ES-I3 (cell line): ENCODE data around the gene S1PR1.
"Not testable (repeated sequence)": the region's sequence is repeated elsewhere in the genome, so short reads cannot be mapped to it uniquely, and the experiment has no call there.

Source experiments
- H3K36me3 ChIP-seq: 2 replicates; pipeline ENCODE4 v1.6.1; 2013; ENCODE audit warnings: mild to moderate bottlenecking, low read length, control low read depth, moderate library complexity; ENCODE audit not compliant: insufficient read depth
- H3K4me1 ChIP-seq: 2 replicates; pipeline ENCODE4 v1.6.1; 2013; ENCODE audit warnings: mild to moderate bottlenecking, control low read depth, low read length; ENCODE audit not compliant: insufficient read depth
- H3K9ac ChIP-seq: 2 replicates; pipeline ENCODE4 v1.6.1; 2013; ENCODE audit warnings: low read depth, mild to moderate bottlenecking, low read length, moderate library complexity
- H3K9me3 ChIP-seq: 2 replicates; pipeline ENCODE4 v1.6.1; 2013; ENCODE audit warnings: mild to moderate bottlenecking, low read length, moderate library complexity; ENCODE audit not compliant: control insufficient read depth, insufficient read depth

The S1PR1 gene

GRCh38 chr1:101236516-101237228 lies at the start of gene S1PR1:
Gene S1PR1, plus strand, starts transcription at chr1:101237019. Its CDS starts 1,966 bp downstream, at chr1:101238985.
- Histone ChIP-seq H3K36me3 (no peaks in the 10 kb centered on the region), H3K9ac (peak within 1 kb of the TSS; percentile 69), H3K9me3 (no peaks in the 10 kb centered on the region; the same call in 1 of the 2 replicates), H3K4me1 (no peaks in the 10 kb centered on the region)

DNA sequence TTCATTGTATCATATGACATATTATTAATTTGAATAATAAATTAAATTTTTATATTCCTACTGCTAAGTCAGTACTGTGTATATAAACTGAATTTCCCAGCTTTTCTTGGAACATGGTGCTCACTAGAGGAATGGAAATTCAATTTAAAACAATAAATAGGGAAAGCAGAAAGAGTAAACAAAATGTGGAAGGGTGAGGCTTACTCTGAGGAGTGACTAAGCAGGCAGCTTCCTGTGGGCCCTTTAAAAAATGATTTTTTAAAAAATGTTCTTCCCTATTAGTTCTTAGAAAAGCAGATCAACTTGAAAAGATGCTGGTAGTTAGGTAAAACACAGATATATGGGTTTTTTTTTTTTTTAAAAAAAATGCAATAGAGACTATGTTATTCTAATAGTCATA lies 49.5 kb upstream of the S1PR1 start:
- H3K9me3 ChIP-seq, result no peaks in the 10 kb centered on the region
- no peak overlapping the region for H3K9ac ChIP-seq
- no peaks in the 10 kb centered on the region for H3K36me3 ChIP-seq
- no peaks in the 10 kb centered on the region for H3K4me1 ChIP-seq

DNA sequence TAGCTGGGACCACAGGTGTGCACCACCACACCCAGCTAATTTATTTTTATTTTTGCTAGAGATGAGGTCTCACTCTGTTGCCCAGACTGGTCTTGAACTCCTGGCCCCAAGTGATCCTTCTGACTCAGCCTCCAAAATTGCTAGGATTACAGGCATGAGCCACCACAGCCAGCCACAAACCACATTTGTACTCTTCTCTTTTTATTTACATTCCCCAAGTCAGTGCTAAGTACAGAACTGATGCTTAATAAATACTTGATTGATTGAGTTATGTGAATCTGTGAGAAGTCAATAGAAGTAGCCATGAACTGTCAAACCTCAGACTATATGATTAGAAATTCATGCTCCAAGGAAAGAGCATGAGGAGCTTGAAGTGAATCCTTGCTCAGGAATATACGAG lies 48.5 kb upstream of the S1PR1 start:
- no peaks in the 10 kb centered on the region for H3K9me3 ChIP-seq
- no peak overlapping the region for H3K9ac ChIP-seq
- no peaks in the 10 kb centered on the region for H3K36me3 ChIP-seq
- H3K4me1 ChIP-seq, result no peaks in the 10 kb centered on the region

GRCh38 chr1:101188968-101189367 lies 47.9 kb upstream of the S1PR1 start:
- H3K9ac ChIP-seq, H3K4me1 ChIP-seq, H3K9me3 ChIP-seq, H3K36me3 ChIP-seq: not testable (repeated sequence)

GRCh38 chr1:101190441-101190840 lies 46.4 kb upstream of the S1PR1 start:
- Histone ChIP-seq H3K9ac (no peak overlapping the region), H3K9me3 (no peaks in the 10 kb centered on the region), H3K36me3 (no peaks in the 10 kb centered on the region), H3K4me1 (no peaks in the 10 kb centered on the region)

DNA sequence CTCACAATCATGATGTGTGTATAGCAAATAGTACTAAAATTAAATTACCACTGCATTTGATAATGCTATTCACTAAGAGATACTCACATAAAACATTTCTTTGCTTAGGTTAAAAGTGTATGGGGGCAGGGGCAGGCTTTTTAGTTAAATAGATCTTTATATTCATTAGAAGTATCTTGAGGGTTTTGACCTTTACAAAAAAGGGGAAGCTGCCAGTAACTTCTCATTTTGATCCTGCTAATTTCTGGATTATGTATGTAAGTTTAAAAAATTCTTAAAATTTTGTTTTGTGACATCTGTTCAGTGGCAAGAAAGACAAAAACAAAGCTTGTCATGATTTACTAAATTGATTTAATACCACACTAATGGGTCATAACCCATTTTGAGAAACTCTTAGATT lies 45.8 kb upstream of the S1PR1 start:
- H3K9me3 ChIP-seq, result no peaks in the 10 kb centered on the region
- no peaks in the 10 kb centered on the region for H3K36me3 ChIP-seq
- H3K9ac ChIP-seq, result no peak overlapping the region
- no peaks in the 10 kb centered on the region for H3K4me1 ChIP-seq

- Histone ChIP-seq H3K36me3 (no peaks in the 10 kb centered on the region), H3K9me3 (no peaks in the 10 kb centered on the region), H3K4me1 (no peaks in the 10 kb centered on the region), H3K9ac (no peak overlapping the region)
Observed at GRCh38 chr1:101193733-101194169, 43.1 kb upstream of the S1PR1 start.

- Histone ChIP-seq H3K9me3 (no peaks in the 10 kb centered on the region), H3K9ac (no peak overlapping the region), H3K36me3 (no peaks in the 10 kb centered on the region), H3K4me1 (peaks cover under 1% of the 10 kb centered on the region; the same call in 1 of the 2 replicates)
Observed at GRCh38 chr1:101194746-101195145, 42.1 kb upstream of the S1PR1 start.

DNA sequence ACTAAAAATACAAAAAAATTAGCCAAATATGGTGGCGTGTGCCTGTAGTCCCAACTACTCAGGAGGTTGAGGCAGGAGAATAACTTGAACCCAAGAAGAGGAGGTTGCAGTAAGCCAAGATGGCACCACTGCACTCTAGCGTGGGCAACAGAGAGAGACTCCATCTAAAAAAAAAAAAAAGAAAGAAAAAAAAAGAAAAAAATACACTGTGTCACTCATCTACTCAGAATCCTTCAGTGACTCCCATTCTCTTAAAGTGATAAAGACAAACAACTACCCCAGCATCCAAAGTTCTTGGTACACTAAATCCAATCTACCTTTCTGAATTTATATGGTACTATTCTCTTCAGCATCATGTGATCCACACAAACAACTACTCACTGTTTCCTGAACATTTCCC lies 40.2 kb upstream of the S1PR1 start:
- Histone ChIP-seq H3K9me3 (no peaks in the 10 kb centered on the region), H3K4me1 (peaks cover 7% of the 10 kb centered on the region; the same call in 1 of the 2 replicates), H3K36me3 (no peaks in the 10 kb centered on the region), H3K9ac (no peak overlapping the region)

DNA sequence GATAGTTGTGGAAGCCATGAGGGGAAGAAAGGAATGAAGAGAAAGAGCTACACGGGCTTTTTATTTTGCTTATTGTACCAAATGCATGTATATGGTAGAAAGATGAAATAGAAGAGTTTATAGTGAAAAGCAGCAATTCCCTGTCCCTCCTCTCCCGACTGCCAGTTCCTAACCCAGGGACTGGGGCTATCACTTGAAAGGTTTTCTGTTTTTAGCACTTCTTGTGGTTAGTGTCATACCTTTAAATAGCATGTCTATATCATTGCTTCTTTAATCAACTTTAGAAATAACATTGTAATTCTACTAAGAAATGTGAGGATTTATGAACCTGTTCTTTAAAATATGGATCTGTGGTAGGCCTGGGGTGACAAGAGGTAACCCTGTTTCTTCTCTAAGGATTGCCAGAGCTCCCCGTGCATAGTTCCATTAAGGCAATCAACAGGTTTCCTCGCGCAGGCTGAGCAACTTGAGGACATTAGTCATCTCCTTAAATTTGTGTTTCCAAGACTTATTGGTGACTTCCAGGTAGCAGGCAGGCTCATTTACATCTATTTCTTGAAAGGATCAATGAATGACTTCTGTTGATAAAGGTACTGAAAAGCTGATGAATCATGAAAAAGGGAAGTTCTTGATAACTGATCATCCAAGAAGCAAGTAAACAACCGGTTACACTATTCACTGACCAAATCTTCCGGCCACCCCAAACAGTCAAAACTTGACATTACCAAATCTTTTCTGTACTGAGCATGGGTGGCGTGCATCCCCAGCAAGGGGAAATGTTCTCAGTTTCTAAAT lies 37.8 kb upstream of the S1PR1 start:
- peaks cover 7% of the 10 kb centered on the region; the same call in 1 of the 2 replicates for H3K4me1 ChIP-seq
- no peak overlapping the region for H3K9ac ChIP-seq
- H3K36me3 ChIP-seq, result no peaks in the 10 kb centered on the region
- H3K9me3 ChIP-seq, result no peaks in the 10 kb centered on the region

DNA sequence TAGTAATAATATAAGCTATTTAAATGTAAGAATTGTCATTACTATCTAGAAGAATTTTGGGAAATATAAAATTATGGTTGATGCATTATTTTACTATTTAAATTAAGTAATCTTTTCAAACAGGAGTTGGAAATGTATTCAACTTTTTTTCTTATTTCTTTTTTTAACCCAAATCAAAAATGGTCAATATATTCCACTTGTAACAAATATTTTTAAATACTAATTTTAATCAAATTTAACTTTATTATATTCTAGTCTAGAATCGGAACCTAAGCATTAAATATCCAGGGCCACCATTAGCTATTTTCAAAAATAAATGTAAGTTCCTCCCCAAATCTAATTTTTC lies 37.2 kb upstream of the S1PR1 start:
- no peaks in the 10 kb centered on the region for H3K9me3 ChIP-seq
- no peak overlapping the region for H3K9ac ChIP-seq
- no peaks in the 10 kb centered on the region for H3K36me3 ChIP-seq
- H3K4me1 ChIP-seq, result peaks cover 7% of the 10 kb centered on the region; the same call in 1 of the 2 replicates

GRCh38 chr1:101200513-101200912 lies 36.3 kb upstream of the S1PR1 start:
- no peaks in the 10 kb centered on the region for H3K36me3 ChIP-seq
- H3K9me3 ChIP-seq, result no peaks in the 10 kb centered on the region
- H3K4me1 ChIP-seq, result peaks cover 7% of the 10 kb centered on the region; the same call in 1 of the 2 replicates
- H3K9ac ChIP-seq, result no peak overlapping the region

- Histone ChIP-seq H3K36me3 (no peaks in the 10 kb centered on the region), H3K9ac (no peak overlapping the region), H3K4me1 (peaks cover 7% of the 10 kb centered on the region; the same call in 1 of the 2 replicates), H3K9me3 (no peaks in the 10 kb centered on the region)
Observed at GRCh38 chr1:101203820-101204540, 32.8 kb upstream of the S1PR1 start.

- Histone ChIP-seq H3K4me1 (0 out of 2 replicates have a peak, but pooled peaks cover under 1% of the 10 kb centered on the region), H3K9ac (no peak overlapping the region), H3K9me3 (no peaks in the 10 kb centered on the region), H3K36me3 (no peaks in the 10 kb centered on the region)
Observed at GRCh38 chr1:101205457-101205856, 31.4 kb upstream of the S1PR1 start.
